HK-2 (cell line): ENCODE measurements around the gene RETREG2.
"Not testable (repeated sequence)": the region's sequence is repeated elsewhere in the genome, so short reads cannot be mapped to it uniquely, and the experiment has no call there.

Experiments used
- DNase-seq: peaks from one replicate; pipeline ENCODE4 v3.0.0-alpha.2; 2018; ENCODE audit not compliant: unreplicated experiment

The RETREG2 gene

GRCh38 chr2:219186754-219187456 is 8.8 kb downstream of the RETREG2 start:
- no peak for DNase-seq

GRCh38 chr2:219197388-219197787 is 19.3 kb downstream of the RETREG2 start:
- no peak for DNase-seq

GRCh38 chr2:219198974-219199373 is 20.9 kb downstream of the RETREG2 start:
- no peak for DNase-seq

GRCh38 chr2:219199470-219200211 is 21.6 kb downstream of the RETREG2 start:
- DNase-seq, result no peak

GRCh38 chr2:219200502-219201326 is 22.6 kb downstream of the RETREG2 start:
- not testable (repeated sequence) for DNase-seq

GRCh38 chr2:219201331-219201730 is 23.3 kb downstream of the RETREG2 start:
- DNase-seq, result not testable (repeated sequence)

GRCh38 chr2:219204425-219205164 is 26.5 kb downstream of the RETREG2 start:
- no peak for DNase-seq

GRCh38 chr2:219205165-219205538 is 27.1 kb downstream of the RETREG2 start:
- no peak for DNase-seq

- DNase-seq, result no peak
These were observed 27.9 kb downstream of the RETREG2 start for GRCh38 chr2:219205981-219206327.

- DNase-seq, result peak; percentile 93
These were observed 28.5 kb downstream of the RETREG2 start, which contains the start of gene ZFAND2B for GRCh38 chr2:219206328-219207133. ZFAND2B (plus strand) TSS chr2:219206782; CDS start chr2:219206988, 206 bp downstream.

- no peak for DNase-seq
These were observed 29.2 kb downstream of the RETREG2 start for GRCh38 chr2:219207134-219207883.

GRCh38 chr2:219207884-219208740 is 30.0 kb downstream of the RETREG2 start:
- no peak for DNase-seq

GRCh38 chr2:219209236-219210195 is 31.4 kb downstream of the RETREG2 start:
- no peak for DNase-seq

- no peak for DNase-seq
These were observed 32.3 kb downstream of the RETREG2 start for GRCh38 chr2:219210196-219210885.

GRCh38 chr2:219210886-219211362 is 32.8 kb downstream of the RETREG2 start:
- no peak for DNase-seq

GRCh38 chr2:219213026-219213415 is 34.9 kb downstream of the RETREG2 start:
- DNase-seq, result no peak

GRCh38 chr2:219213486-219214071 is 35.5 kb downstream of the RETREG2 start:
- no peak for DNase-seq
